Purkinje cell (primary cell): ENCODE data around the gene CDSN. TPM values are rescaled to one million over a fixed set of nuclear protein-coding genes. Genes with fewer than 3 reads are reported as not detected.

Experiments
- polyA plus RNA-seq: library from polyadenylated mRNA; unstranded; fragments of >200 nt; fragmentation: Nextera tagmentation; gene quantifications from 2 replicates; pipeline ENCODE4 v1.2.1, GENCODE V29; 2014

The CDSN gene
- polyA plus RNA-seq: not detected in 2 replicates

GRCh38 chr6:31120151-31120915 is at the start of gene CDSN:
TSS of gene CDSN (minus strand) at chr6:31120446. CDS start at chr6:31120419, 27 bp downstream.

GRCh38 chr6:31158140-31158862 is 38.1 kb upstream of the CDSN start, which contains the start of gene TCF19:
TSS of gene TCF19 (plus strand) at chr6:31158589. CDS start at chr6:31159470, 881 bp downstream.

GRCh38 chr6:31157513-31158139 is 37.4 kb upstream of the CDSN start, which contains the start of gene CCHCR1:
TSS of gene CCHCR1 (minus strand) at chr6:31157802. CDS start at chr6:31157600, 202 bp downstream.

GRCh38 chr6:31138982-31139381 is 18.7 kb upstream of the CDSN start, which contains the start of gene PSORS1C2:
TSS of gene PSORS1C2 (minus strand) at chr6:31139066. CDS start at chr6:31139026, 40 bp downstream.

GRCh38 chr6:31114541-31114878 is 5.7 kb downstream of the CDSN start, which contains the start of gene PSORS1C1:
TSS of gene PSORS1C1 (plus strand) at chr6:31114800. CDS start at chr6:31129633, 14,833 bp downstream.

GRCh38 chr6:31112478-31112877 is 7.8 kb downstream of the CDSN start, which contains the start of gene C6orf15:
TSS of gene C6orf15 (minus strand) at chr6:31112575. CDS start at chr6:31112555, 20 bp downstream.

Other genes starting within 250 kb of the CDSN start
- gene DDR1, start 235.9 kb downstream of the CDSN start, polyA plus RNA-seq: 1.7 and 2.1 TPM in 2 replicates
- gene GTF2H4, start 212.2 kb downstream of the CDSN start, polyA plus RNA-seq: 1.7 TPM in 1 of 2 replicates, not detected in the other
- 1.0 and 1.6 TPM in 2 replicates for gene VARS2, start 206.2 kb downstream of the CDSN start, polyA plus RNA-seq
- gene SFTA2, start 188.3 kb downstream of the CDSN start, polyA plus RNA-seq: not detected in 2 replicates
- gene MUCL3, start 179.5 kb downstream of the CDSN start, polyA plus RNA-seq: not detected in 2 replicates
- gene MUC21, start 136.7 kb downstream of the CDSN start, polyA plus RNA-seq: not detected in 2 replicates
- gene MUC22, start 110.0 kb downstream of the CDSN start, polyA plus RNA-seq: not detected in 2 replicates
- gene C6orf15, start 7.9 kb downstream of the CDSN start, polyA plus RNA-seq: not detected in 2 replicates
- gene PSORS1C1, start 5.6 kb downstream of the CDSN start, polyA plus RNA-seq: 3.5 TPM in 1 of 2 replicates, not detected in the other
- not detected in 2 replicates for gene PSORS1C2, start 18.6 kb upstream of the CDSN start, polyA plus RNA-seq
- 0.52 and 1.4 TPM in 2 replicates for gene CCHCR1, start 37.4 kb upstream of the CDSN start, polyA plus RNA-seq
- 0.15 and 0.32 TPM in 2 replicates for gene TCF19, start 38.1 kb upstream of the CDSN start, polyA plus RNA-seq
- gene POU5F1, start 50.2 kb upstream of the CDSN start, polyA plus RNA-seq: not detected in 2 replicates
- 10.6 and 18.4 TPM in 2 replicates for gene HLA-C, start 151.6 kb upstream of the CDSN start, polyA plus RNA-seq
- gene HLA-B, start 236.7 kb upstream of the CDSN start, polyA plus RNA-seq: 164 and 256 TPM in 2 replicates